ENCODE measurements around the gene FXR1.

DNA sequence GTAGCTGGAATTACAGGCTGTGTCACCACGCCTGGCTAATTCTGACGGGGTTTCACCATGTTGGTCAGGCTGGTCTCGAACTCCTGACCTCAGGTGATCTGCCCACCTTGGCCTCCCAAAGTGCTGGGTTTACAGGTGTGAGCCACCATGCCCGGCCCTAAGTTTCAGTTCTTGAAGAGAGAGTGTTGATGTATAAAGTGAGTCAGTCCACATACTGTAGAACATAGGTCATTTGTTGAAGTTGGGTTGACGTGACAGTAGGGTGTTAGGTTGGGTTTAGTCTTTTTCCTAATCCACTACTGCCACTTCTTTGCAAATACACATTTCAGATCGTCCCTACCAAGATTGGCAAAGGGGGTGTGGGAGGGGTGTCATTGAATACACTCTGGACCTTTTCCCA, 61.8 kb downstream of the FXR1 start:
- TF ChIP-seq, protein P1, sequence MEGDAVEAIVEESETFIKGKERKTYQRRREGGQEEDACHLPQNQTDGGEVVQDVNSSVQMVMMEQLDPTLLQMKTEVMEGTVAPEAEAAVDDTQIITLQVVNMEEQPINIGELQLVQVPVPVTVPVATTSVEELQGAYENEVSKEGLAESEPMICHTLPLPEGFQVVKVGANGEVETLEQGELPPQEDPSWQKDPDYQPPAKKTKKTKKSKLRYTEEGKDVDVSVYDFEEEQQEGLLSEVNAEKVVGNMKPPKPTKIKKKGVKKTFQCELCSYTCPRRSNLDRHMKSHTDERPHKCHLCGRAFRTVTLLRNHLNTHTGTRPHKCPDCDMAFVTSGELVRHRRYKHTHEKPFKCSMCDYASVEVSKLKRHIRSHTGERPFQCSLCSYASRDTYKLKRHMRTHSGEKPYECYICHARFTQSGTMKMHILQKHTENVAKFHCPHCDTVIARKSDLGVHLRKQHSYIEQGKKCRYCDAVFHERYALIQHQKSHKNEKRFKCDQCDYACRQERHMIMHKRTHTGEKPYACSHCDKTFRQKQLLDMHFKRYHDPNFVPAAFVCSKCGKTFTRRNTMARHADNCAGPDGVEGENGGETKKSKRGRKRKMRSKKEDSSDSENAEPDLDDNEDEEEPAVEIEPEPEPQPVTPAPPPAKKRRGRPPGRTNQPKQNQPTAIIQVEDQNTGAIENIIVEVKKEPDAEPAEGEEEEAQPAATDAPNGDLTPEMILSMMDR (conservative IDR thresholded peaks at IDR 0.05 in 1 of 2, IDR thresholded peaks at IDR 0.05 in 1 of 2; ENCODE audit: low read depth in 1 of 2, low read length in 2 of 2): no peak
- TF ChIP-seq EZH2 (IDR thresholded peaks at IDR 0.05; ENCODE audit: low read length, missing control alignments): no peak

Measured in fibroblast of lung (primary cell).